HUDEP-2 (cell line): ENCODE data around the gene CRTC3.

ENCODE experiments used
- DNase-seq, 76 experiments: peaks; one replicate each; lab custom pipeline; 2025; ENCODE audit not compliant: unreplicated experiment in 76 of 76; lab: John Stamatoyannopoulos, UW

The CRTC3 gene

GRCh38 chr15:90561344-90562244, 31.9 kb downstream of the CRTC3 start:
- no peak for DNase-seq

GRCh38 chr15:90562669-90563068, 32.9 kb downstream of the CRTC3 start:
- no peak for DNase-seq

DNA sequence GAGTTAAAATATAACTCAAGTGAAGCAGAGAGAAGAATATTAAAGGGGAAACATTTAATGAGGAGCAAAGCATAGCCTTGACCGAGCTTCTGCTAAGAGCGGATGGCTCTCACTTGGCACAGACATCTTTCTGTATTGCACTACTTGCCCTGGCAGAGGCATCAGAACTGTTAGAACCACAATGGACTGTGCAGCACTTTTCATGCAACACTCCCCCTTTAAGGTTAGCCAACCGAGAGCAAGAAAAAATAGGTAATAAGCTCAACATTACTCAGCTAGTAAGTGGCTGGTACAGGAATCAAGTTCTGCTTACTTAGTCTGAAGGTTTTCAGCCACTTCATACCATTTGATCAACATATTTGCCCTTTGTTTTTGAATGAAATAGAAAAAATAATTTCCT, 33.7 kb downstream of the CRTC3 start:
- DNase-seq = no peak

GRCh38 chr15:90564051-90564450, 34.3 kb downstream of the CRTC3 start:
- DNase-seq = no peak

- no peak for DNase-seq
Observed at GRCh38 chr15:90564590-90564989, 34.9 kb downstream of the CRTC3 start.

DNA sequence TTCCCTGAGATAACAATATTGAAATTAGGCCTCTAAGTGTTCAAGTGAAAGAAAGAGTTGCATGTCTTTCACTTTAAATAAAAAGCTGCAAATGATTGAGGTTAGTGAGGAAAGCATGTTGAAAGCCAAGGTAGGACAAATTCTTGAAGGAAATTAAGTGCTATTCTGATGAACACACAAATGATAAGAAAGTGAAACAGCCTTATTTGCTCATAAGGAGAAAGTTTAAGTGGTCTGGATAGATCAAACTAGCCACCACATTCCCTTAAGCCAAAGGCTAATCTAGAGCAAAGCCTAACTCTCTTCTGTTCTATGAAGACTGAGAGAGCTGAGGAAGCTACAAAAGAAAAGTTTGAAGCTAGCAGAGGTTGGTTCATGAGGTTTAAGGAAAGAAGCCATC, 36.1 kb downstream of the CRTC3 start:
- DNase-seq = no peak

DNA sequence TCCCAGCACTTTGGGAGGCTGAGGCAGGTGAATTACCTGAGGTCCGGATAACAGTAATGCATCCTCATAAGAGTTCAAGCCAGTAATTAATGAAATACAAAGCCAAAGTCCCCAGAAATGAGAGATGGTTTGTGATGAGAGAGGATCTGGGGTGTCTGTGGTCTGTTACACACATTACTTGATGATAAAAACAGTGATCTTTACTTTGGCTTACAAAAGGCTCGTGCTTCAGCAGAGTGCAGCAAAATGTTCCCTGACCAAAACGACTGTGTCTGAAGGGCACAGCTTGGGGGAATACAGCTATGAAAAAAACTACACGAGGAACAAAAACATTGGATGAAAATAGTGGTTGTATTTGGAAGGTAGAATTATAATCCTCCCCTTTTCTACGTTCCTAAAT, 40.9 kb downstream of the CRTC3 start:
- DNase-seq = no peak

DNA sequence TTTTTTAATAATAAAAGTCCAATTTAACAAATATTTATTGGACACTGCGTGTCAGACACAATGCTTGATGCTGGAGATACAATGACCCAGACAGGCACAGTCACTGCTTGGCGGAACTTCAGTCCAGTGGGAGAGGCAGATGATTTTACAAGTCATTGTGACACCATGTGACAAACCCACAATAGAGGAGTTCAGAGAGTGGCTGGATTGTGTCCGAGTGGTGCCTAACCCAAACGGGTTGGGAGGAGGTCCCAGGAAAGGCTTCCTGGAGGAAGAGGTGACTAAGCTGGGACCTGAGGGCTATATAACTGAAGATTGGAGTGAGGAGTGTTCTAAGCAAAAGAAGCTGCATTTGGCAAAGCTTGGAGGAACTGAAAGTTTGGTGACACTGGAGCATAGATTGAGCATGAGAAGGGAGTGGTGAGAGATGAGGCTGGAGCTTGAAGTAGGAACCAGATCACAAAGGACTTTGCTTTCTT, 41.4 kb downstream of the CRTC3 start:
- DNase-seq = peak in 29 of 76 experiments; percentile 9 to 62 (median 28)

DNA sequence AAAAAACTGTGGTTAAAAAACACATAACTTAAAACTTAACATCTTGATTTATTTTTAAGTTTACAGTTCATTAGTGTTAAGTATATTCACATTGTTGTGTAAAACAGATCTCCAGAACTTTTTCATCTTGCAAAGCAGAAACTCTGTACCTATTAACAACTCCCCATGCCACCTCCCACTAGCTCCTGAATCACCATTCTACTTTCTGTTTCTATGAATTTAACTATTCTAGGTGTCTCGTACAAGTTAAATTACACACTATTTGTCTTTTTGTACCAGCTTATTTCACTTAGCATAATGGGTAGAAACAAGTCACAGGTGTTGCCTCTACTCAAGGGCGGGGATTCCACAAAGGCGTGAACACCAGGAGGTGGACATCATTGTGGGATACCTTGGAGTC, 43.2 kb downstream of the CRTC3 start:
- DNase-seq = no peak

DNA sequence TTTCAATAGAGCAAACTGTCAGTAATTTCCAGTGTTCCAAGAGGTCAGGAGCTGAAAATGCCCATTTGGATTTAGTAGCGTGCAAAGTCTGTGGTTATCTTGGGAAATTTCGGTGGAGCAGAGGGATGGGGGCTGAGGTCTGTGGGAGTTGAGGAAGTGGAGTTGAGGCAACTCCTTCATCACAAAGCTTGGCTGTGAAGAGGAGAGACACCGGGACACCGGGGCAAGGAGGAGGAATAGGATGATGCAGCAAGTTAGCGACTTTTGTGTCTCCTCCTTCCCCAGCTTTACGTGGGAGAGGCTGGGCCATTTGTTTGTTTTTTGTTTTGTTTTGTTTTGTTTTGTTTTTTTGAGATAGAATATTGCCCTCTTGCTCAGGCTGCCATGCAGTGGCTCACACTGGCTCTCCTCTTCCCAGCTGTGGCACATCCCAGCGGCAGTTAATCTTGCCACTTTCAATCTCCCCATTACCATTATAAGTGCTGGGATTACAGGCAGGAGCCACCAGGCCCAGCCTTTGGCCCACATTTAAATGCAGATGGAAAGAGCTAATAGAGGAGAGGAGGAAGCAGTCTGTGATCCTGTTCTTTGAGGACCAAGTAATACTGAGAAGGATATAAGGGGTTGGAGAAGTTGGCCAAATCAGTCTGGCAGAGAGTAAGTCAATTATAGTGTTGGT, 47.1 kb downstream of the CRTC3 start:
- DNase-seq = no peak

DNA sequence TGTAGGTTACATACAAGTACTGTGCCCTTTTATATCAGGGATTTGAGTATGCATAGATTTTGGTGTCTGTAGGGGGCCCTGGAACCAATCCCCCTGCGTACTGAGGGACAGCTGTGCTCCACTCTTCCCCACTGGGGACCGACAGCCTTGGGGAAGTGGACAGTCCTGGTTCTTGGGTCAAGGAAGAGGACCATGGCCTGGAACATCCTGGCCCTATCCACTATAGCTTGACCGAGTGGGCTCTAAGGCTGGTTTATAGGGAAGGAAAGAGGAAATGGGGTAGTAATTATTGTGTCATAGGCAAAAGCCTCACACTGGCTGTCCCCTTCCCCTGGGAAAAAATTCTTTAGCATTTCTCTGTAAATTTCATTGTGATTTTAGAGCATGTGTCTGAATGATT, 49.5 kb downstream of the CRTC3 start:
- no peak for DNase-seq

GRCh38 chr15:90580099-90580498, 50.4 kb downstream of the CRTC3 start:
- no peak for DNase-seq

GRCh38 chr15:90580541-90580940, 50.8 kb downstream of the CRTC3 start:
- DNase-seq = no peak

- DNase-seq = no peak
Observed at GRCh38 chr15:90580946-90581345, 51.2 kb downstream of the CRTC3 start.

DNA sequence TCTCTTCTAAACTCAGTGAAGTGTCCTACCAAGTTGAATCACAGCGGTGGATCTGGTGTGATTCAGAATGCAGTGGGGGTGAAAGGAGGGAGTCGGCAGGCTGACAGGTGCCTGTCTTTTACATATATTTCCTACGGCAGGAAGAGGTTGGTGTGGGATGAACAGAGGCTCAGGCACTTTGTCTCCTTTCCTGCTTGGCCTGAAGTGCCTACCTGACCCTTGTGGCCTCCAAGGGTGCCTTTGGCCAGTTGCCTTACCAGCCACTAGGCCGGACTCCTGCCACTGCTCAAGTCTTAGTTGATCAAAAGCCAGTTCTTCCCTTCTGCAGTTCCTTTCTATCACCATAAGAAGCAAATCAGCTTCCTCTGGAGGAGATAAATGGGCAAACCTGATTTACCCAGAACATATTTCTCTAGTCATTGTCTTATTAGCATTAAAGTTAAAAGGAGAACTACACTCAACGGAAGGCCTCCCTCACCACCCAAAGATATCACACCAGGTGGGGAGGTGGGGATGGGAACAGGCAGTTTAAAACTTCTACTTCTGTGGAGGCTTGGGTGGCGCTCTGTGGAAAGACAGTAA, 52.1 kb downstream of the CRTC3 start:
- DNase-seq = no peak

- DNase-seq = no peak
Observed at GRCh38 chr15:90582553-90582952, 52.8 kb downstream of the CRTC3 start.

- no peak for DNase-seq
Observed at GRCh38 chr15:90583471-90584252, 53.9 kb downstream of the CRTC3 start.

DNA sequence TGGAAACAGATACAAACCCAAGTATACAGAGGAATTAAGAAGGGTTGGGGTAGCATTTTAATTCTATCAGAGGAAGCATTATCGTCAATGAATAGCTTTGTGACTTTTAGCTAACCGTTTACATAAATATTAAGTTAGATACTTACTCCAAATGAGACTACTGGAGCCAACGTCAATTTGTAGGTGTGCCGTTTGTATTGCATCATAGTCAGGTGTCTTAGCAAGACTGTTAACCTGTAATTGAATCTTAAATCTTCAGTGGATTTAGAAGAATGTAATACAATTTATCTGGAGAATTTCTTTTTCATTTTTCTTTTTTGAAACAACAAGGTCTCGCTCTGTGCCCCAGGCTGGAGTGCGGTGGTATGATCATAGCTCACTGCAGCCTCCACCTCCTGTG, 55.1 kb downstream of the CRTC3 start:
- DNase-seq = no peak

GRCh38 chr15:90585863-90586262, 56.1 kb downstream of the CRTC3 start:
- DNase-seq = no peak

GRCh38 chr15:90586948-90587347, 57.2 kb downstream of the CRTC3 start:
- no peak for DNase-seq

DNA sequence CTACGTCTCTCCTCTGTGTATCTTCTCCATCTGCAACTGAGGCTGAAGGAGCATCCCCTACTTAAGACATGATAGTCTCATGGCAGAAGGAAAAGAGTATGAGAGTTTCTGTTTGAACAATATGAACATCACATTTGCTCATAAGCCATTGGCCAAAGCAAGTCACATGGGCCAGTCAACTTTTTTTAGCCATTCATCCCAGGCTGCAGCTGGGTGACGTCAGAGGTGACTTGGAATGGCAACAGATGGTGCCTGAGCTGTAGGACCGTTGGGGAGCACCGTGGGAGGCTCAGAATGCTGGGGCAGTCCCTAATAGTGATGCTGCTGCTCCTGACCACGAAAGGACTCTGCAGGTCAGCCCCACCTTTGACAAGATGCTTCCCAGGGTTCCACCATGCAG, 58.7 kb downstream of the CRTC3 start:
- DNase-seq = no peak
